A549 treated with RU486 at 1 μM for 4 hours (cell line): ENCODE measurements around the gene TMCO4. TPM values are rescaled to one million over a fixed set of nuclear protein-coding genes. Genes with fewer than 3 reads are reported as not detected.

ENCODE experiments used
- total RNA-seq: library from RNA; stranded (reverse); fragments of 200-300 nt; extraction: Qiagen RNA extraction; gene quantifications from 5 replicates; pipeline ENCODE4 v1.2.3, GENCODE V29; 2022; ENCODE audit warnings: low read depth

The TMCO4 gene
- total RNA-seq: 5.0 to 8.0 TPM (median 6.5 TPM) in 5 replicates

GRCh38 chr1:19799230-19800075 is at the start of gene TMCO4:
Gene TMCO4 (minus strand): TSS chr1:19799916. CDS start chr1:19780758, 19,158 bp downstream.

GRCh38 chr1:19814681-19815503 is 15.2 kb upstream of the TMCO4 start, which contains the start of gene RNF186:
Gene RNF186 (minus strand): TSS chr1:19815283. CDS start chr1:19815101, 182 bp downstream.

DNA sequence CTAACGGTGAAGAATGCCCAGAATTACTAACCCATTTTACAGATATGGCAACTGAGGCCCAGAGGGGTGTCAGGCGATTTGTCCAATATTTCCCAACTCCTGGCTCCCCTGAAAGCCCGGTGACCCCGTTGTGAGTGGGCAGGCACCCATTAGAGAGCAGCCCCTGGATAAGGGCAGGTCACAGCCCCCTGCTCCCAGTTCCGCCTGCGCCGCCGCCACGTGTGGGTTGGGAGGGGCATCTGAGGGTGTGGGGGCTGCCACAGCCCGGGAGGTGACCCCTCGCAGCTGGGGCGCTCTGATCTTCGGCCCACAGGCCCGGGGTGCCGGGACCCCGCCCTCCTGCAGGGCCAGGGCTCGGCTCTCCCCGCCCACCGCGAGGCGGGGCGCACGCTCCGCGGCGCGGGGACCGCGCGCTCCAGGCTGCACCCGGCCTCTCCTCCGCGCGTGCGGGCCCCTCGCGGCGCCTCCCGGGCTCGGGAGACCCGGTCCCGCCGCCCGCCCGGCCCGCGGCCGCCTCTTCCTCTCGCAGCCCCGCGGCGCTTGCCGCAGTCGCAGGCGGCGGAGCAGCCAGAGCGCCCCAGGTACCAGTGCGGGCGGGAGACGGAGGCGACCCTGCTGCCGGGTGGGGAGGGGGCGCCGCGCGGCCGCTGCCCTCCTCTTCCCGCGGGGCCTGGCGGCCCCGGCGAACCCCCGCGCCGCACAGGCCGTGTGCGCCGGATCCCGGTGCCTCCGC is 135.1 kb downstream of the TMCO4 start, which contains the start of gene HTR6:
Gene HTR6 (plus strand): TSS at position 423 of the 733 bp plus-strand sequence. CDS start 879 bp downstream, outside the sequence.

GRCh38 chr1:19643602-19644394 is 155.9 kb downstream of the TMCO4 start, which contains the start of gene NBL1:
Gene NBL1 (plus strand): TSS chr1:19644311. CDS start chr1:19655031, 10,720 bp downstream.

Other genes starting within 250 kb of the TMCO4 start
- 25.8 to 41.2 TPM (median 32.8 TPM) in 5 replicates for gene NBL1, start 155.6 kb downstream of the TMCO4 start, total RNA-seq
- 0.13 to 0.22 TPM (median 0.14 TPM) in 4 of 5 replicates, not detected in the other for gene HTR6, start 135.0 kb downstream of the TMCO4 start, total RNA-seq
- not detected in 5 replicates for gene RNF186, start 15.4 kb upstream of the TMCO4 start, total RNA-seq
- 2.6 to 4.0 TPM (median 2.7 TPM) in 5 replicates for gene OTUD3, start 82.5 kb upstream of the TMCO4 start, total RNA-seq
- not detected in 5 replicates for gene PLA2G2E, start 123.7 kb upstream of the TMCO4 start, total RNA-seq
- gene PLA2G2A, start 179.7 kb upstream of the TMCO4 start, total RNA-seq: not detected in 5 replicates